WTC11 (cell line): ENCODE data around the gene ALCAM. TPM values are rescaled to one million over a fixed set of nuclear protein-coding genes. Genes with fewer than 3 reads are reported as not detected.

Experiments used
- ATAC-seq: fragments of 200-7000 bp; cut with Tn5 transposase; 2 replicates; pipeline ENCODE4 v1.10.0; 2021; ENCODE audit warnings: mild to moderate bottlenecking, moderate library complexity
- CTCF ChIA-PET: fragments of 300-600 bp; sonication (Branson Sonifier 250); formaldehyde crosslinking; loops from one replicate; lab custom pipeline; 2021; ENCODE audit warnings: antibody characterized with exemption; lab: Charles Lee
- POLR2A ChIA-PET: fragments of 350-600 bp; sonication (Branson Sonifier 250); formaldehyde crosslinking; loops from one replicate; lab custom pipeline; 2021; ENCODE audit warnings: antibody characterized with exemption; lab: Charles Lee
- DNase-seq: peaks from one replicate; pipeline ENCODE4 v3.0.0; 2021; ENCODE audit warnings: low spot score
- H3K27ac Mint-ChIP-seq: 2 replicates; pipeline ENCODE4 v1.8.0; 2021; ENCODE audit warnings: mixed read lengths
- H3K27me3 Mint-ChIP-seq: 2 replicates; pipeline ENCODE4 v1.8.0; 2021; ENCODE audit warnings: low read depth, mild to moderate bottlenecking, moderate library complexity, mixed read lengths
- H3K36me3 Mint-ChIP-seq: 2 replicates; pipeline ENCODE4 v1.8.0; 2021; ENCODE audit warnings: mixed read lengths
- H3K4me1 Mint-ChIP-seq: 2 replicates; pipeline ENCODE4 v1.8.0; 2022; ENCODE audit warnings: mixed read lengths
- H3K4me3 Mint-ChIP-seq: 2 replicates; pipeline ENCODE4 v1.8.0; 2021; ENCODE audit warnings: mild to moderate bottlenecking, moderate library complexity, mixed read lengths
- H3K9me3 Mint-ChIP-seq: 2 replicates; pipeline ENCODE4 v1.8.0; 2021; ENCODE audit warnings: mixed read lengths
- ATF2 ChIP-seq: sonication (generic); formaldehyde crosslinking; IDR thresholded peaks from 2 replicates; pipeline ENCODE4 v1.8.1; 2022; ENCODE audit warnings: low read depth, missing genetic modification reagents, borderline replicate concordance
- CDX4 ChIP-seq: fragments of 250-450 bp; sonication (Bioruptor Pico); IDR thresholded peaks from 2 replicates; pipeline ENCODE4 v1.9.0; 2021; ENCODE audit warnings: moderate library complexity, mild to moderate bottlenecking, inconsistent platforms, borderline replicate concordance
- ELF4 ChIP-seq: sonication (generic); formaldehyde crosslinking; IDR thresholded peaks from 2 replicates; pipeline ENCODE4 v1.8.1; 2022; ENCODE audit warnings: low read depth, mild to moderate bottlenecking, moderate library complexity, missing genetic modification reagents
- FOXJ3 ChIP-seq: sonication (generic); formaldehyde crosslinking; IDR thresholded peaks from 2 replicates; pipeline ENCODE4 v1.9.0; 2021; ENCODE audit warnings: missing genetic modification reagents, mild to moderate bottlenecking, borderline replicate concordance
- FOXP4 ChIP-seq: sonication (generic); formaldehyde crosslinking; IDR thresholded peaks from 2 replicates; pipeline ENCODE4 v1.8.0; 2022; ENCODE audit warnings: mild to moderate bottlenecking, missing genetic modification reagents
- GTF2I ChIP-seq: fragments of 250-450 bp; sonication (Bioruptor Pico); conservative IDR thresholded peaks from 2 replicates; pipeline ENCODE4 v1.4.0; 2021; ENCODE audit warnings: mild to moderate bottlenecking
- MAX ChIP-seq: sonication (generic); formaldehyde crosslinking; IDR thresholded peaks from 2 replicates; pipeline ENCODE4 v1.8.0; 2022; ENCODE audit warnings: mild to moderate bottlenecking, missing genetic modification reagents
- MYBL2 ChIP-seq: sonication (generic); formaldehyde crosslinking; IDR thresholded peaks from 2 replicates; pipeline ENCODE4 v1.8.1; 2023; ENCODE audit warnings: mild to moderate bottlenecking, moderate library complexity, missing genetic modification reagents
- SMAD4 ChIP-seq: sonication (generic); formaldehyde crosslinking; IDR thresholded peaks from 2 replicates; pipeline ENCODE4 v1.8.0; 2022; ENCODE audit warnings: mild to moderate bottlenecking, missing genetic modification reagents
- TEAD4 ChIP-seq: sonication (generic); formaldehyde crosslinking; IDR thresholded peaks from 2 replicates; pipeline ENCODE4 v1.8.0; 2022; ENCODE audit warnings: mild to moderate bottlenecking, missing genetic modification reagents
- TP53 ChIP-seq: sonication (generic); formaldehyde crosslinking; IDR thresholded peaks from 2 replicates; pipeline ENCODE4 v1.8.1; 2023; ENCODE audit warnings: mild to moderate bottlenecking, missing genetic modification reagents
- ZBTB21 ChIP-seq: sonication (generic); formaldehyde crosslinking; IDR thresholded peaks from 2 replicates; pipeline ENCODE4 v1.8.1; 2023; ENCODE audit warnings: mild to moderate bottlenecking, missing genetic modification reagents, borderline replicate concordance
- ZNF121 ChIP-seq: sonication (generic); formaldehyde crosslinking; IDR thresholded peaks from 2 replicates; pipeline ENCODE4 v1.8.0; 2023; ENCODE audit warnings: missing genetic modification reagents
- ZNF232 ChIP-seq: sonication (generic); formaldehyde crosslinking; IDR thresholded peaks from 2 replicates; pipeline ENCODE4 v1.8.0; 2022; ENCODE audit warnings: mild to moderate bottlenecking, missing genetic modification reagents
- ZNF281 ChIP-seq: sonication (generic); formaldehyde crosslinking; IDR thresholded peaks from 2 replicates; pipeline ENCODE4 v1.8.0; 2023; ENCODE audit warnings: mild to moderate bottlenecking, missing genetic modification reagents
- ZNF317 ChIP-seq: sonication (generic); formaldehyde crosslinking; IDR thresholded peaks from 2 replicates; pipeline ENCODE4 v1.8.1; 2023; ENCODE audit warnings: low read depth, mild to moderate bottlenecking, moderate library complexity, missing genetic modification reagents, borderline replicate concordance
- ZNF396 ChIP-seq: fragments of 250-450 bp; sonication (Bioruptor Pico); IDR thresholded peaks from 2 replicates; pipeline ENCODE4 v1.8.0; 2021; ENCODE audit warnings: mild to moderate bottlenecking, moderate library complexity, borderline replicate concordance
- ZNF532 ChIP-seq: fragments of 250-450 bp; sonication (Bioruptor Pico); IDR thresholded peaks from 2 replicates; pipeline ENCODE4 v1.9.0; 2021; ENCODE audit warnings: mild to moderate bottlenecking, borderline replicate concordance
- total RNA-seq: library from RNA; stranded (reverse); gene quantifications from 3 replicates; pipeline ENCODE4 v1.2.3, GENCODE V29; 2021

Gene ALCAM
- total RNA-seq, 1 experiment from 2014 or later, result 30.7 TPM

GRCh38 chr3:105561876-105562275 lies 195.2 kb downstream of the ALCAM start (continued):
- TF ChIP-seq ZBTB21, result no peak

- ChIA-PET POLR2A (no interaction called here), CTCF (no interaction called here)
- ATAC-seq, result no peak
- DNase-seq, result no peak
- Mint-ChIP-seq H3K27ac (no peak overlapping the region), H3K27me3 (no peaks in the 10 kb centered on the region), H3K36me3 (no peaks in the 10 kb centered on the region), H3K9me3 (no peaks in the 10 kb centered on the region), H3K4me3 (no peak overlapping the region), H3K4me1 (peaks cover 4% of the 10 kb centered on the region)
- no peak for TF ChIP-seq MAX
- peak; percentile 48; the same call in 1 of the 2 replicates for TF ChIP-seq ZNF121 (CRISPR knock-in tag)
- TF ChIP-seq ZNF281 (CRISPR knock-in tag), result no peak
- TF ChIP-seq ZNF532 (CRISPR knock-in tag), result no peak
- no peak for TF ChIP-seq ATF2 (CRISPR knock-in tag)
- TF ChIP-seq CDX4 (CRISPR knock-in tag), result no peak
- no peak for TF ChIP-seq ZNF317 (CRISPR knock-in tag)
- TF ChIP-seq ZNF232, result no peak
Observed at GRCh38 chr3:105564546-105565288, 198.0 kb downstream of the ALCAM start.

- Mint-ChIP-seq H3K27ac (no peak overlapping the region), H3K4me1 (no peaks in the 10 kb centered on the region), H3K9me3 (0 out of 2 replicates have a peak, but pooled peaks cover 3% of the 10 kb centered on the region), H3K4me3 (no peak overlapping the region), H3K36me3 (peaks cover 8% of the 10 kb centered on the region), H3K27me3 (no peaks in the 10 kb centered on the region)
- ChIA-PET POLR2A (no interaction called here), CTCF (no interaction called here)
- TF ChIP-seq FOXP4 (no peak), GTF2I (CRISPR knock-in tag) (no peak), SMAD4 (CRISPR knock-in tag) (no peak), ATF2 (CRISPR knock-in tag) (no peak), ZBTB21 (no peak), TP53 (no peak), MYBL2 (CRISPR knock-in tag) (no peak), ZNF396 (CRISPR knock-in tag) (no peak), ELF4 (CRISPR knock-in tag) (no peak), FOXJ3 (no peak), TEAD4 (CRISPR knock-in tag) (no peak)
- no peak for DNase-seq
- no peak for ATAC-seq
Observed at GRCh38 chr3:105571005-105571404, 204.3 kb downstream of the ALCAM start.
